HG02938 (cell line): Measurements from ENCODE around the gene CFP.

Experiments
- ATAC-seq: cut with Tn5 transposase; IDR thresholded peaks from one replicate; pipeline ENCODE4 v1.9.1; 2021; ENCODE audit warnings: mild to moderate bottlenecking, moderate library complexity; ENCODE audit not compliant: unreplicated experiment

CFP gene

DNA sequence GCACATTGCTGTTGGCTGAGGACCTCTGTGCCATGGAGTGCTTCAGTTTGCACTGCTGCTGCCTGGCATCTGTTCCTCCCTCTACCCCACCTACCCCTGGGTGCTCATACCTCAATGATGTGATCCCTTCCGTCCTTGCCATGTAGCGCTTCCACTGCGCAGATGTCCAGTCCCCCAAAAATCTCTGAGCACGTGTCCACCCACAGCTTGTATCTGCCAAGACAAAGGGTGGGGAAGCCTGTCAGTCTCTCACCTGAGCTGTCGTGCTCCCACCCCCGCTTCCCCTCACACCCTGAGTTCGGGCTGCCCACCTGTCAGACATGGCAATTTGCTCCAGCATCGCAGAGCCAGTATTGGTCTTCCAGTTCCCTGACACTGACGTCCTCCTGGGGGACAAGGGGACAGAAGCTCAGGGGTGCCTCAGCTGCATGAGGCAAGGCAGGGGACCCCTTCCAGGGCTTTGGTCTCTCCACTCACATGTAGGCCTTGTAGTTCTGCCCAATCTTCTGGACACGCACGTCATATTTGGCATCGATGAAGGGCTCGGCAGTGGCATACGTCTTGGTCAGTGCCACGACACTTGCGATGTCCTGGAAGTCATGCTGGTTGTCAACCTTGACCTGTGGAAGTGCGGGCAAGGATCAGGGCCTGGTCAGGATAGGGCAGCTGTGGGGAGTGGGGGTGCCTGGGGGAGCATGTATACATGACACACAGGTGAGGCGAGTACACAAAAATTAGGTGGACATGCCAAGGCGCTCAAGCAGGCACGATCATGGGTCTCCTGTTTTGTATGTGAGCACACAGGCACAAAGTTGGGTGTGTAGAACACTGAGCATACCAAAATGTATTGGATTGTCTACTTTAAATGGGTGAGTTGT lies 53.5 kb downstream of the CFP start:
- no peak for ATAC-seq

DNA sequence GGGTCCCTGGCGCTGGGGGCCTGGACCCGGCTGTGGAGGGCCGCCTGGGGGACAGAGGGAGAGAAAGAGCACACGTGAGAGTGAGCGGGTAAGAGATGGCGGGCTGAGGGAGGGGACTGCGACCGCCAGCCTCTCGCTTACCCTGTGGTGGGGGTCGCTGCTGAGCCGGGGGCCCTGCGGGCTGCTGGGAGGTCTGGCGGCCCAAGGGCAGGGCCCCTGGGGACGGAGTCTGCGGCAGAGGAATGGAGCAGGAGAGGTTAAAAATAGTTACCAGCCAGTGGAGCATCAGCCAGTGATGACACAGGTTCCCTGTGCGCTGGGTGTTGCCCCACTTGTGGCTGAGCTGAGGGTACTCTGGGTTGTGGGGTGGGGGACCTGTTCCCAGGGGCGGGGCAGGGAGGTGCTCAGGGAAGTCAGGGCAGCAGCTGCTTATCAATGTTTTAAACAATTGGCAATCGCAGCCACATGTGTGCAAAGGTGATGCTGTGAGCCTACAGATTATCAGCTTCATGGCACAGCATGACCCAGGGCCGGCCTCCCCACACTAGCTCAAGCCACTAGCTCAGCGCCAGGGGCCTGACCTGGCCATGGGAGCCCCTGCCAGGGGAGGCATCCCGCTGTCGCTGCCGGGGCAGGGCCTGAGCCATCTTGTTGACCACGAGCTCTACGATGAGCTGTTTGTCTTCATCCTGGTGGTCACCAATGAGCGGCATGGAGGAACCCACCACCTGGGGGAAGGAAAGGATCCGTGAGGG lies 55.0 kb downstream of the CFP start:
- no peak for ATAC-seq

DNA sequence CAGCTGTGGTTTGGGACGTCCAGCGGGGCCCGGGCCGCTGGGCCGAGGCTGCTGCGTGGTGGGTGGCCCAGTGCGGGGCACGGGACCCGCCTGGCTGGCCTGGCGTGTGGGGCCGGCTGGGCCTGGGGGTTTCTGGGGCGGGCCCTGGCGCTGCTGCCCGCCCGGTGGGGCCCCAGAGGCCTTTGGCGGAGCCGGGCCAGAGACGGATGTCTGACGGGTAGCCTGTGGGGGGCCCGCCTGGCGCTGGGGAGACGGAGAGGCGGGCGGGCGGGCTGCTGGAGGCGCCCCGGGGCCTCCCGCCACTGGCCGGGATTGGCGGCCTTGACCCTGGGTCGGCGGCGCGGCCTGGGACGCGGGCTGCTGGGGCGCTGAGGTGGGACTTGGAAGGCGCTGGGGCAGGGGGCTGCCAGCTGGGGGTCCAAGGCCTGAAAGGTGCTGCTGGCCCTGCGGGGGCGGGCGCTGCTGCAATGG lies 55.6 kb downstream of the CFP start:
- ATAC-seq, result no peak

DNA sequence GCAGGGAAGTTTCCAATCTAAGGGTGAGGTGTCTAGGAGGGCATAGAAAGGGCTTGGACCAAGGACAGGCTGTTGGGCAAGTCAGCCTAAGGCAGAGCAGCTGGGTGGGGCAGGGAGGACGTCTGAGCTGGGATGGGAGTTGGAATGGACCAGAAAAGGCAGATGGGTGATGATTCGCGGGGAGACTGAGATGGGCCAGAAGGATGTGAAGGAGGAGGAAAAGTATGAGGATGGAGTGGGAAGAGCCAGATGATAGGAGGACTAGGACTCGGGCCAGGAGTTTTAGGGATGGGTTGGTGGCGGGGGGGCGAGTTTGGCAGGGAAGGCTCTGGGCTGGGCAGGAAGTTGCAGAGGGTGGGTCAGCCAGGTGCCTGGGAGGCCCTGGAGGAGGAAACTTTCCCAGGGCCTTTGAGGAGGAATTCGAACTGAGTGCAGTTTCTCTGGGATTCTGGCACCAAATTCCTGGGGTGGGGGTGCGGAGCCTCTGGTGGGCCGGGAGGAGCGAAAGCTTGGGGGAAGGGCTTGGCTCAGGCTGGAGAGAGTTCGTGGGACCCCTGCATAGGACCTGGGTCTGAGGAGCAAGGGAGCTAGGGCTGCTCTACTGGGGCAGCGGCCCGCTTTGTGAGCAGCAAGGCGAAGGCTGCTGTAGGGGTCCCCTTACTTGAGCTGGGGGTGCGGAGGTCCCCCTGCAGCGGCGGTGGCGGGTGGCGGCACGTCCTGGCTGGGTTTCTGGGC lies 56.2 kb downstream of the CFP start:
- ATAC-seq, result no peak
